Suprapubic skin (tissue), 4 donors: ENCODE measurements around the gene PDPN. TPM values are rescaled to one million over a fixed set of nuclear protein-coding genes. Genes with fewer than 3 reads are reported as not detected.

Experiments
- DNase-seq, 2 donors: peaks; one replicate each; pipeline ENCODE4 v3.0.0-alpha.2; 2019; ENCODE audit warnings: low spot score in 2 of 2
- H3K27ac ChIP-seq: fragments of 200-600 bp; sonication (generic); one replicate; pipeline ENCODE4 v1.5.1; 2019
- H3K27me3 ChIP-seq: fragments of 200-600 bp; sonication (generic); one replicate; pipeline ENCODE4 v1.5.1; 2019
- H3K36me3 ChIP-seq: fragments of 200-600 bp; sonication (generic); one replicate; pipeline ENCODE4 v1.5.1; 2019
- H3K4me1 ChIP-seq: fragments of 200-600 bp; sonication (generic); one replicate; pipeline ENCODE4 v1.5.1; 2019
- H3K4me3 ChIP-seq: fragments of 200-600 bp; sonication (generic); one replicate; pipeline ENCODE4 v1.5.1; 2019; ENCODE audit warnings: mild to moderate bottlenecking
- H3K9me3 ChIP-seq: fragments of 200-600 bp; sonication (generic); one replicate; pipeline ENCODE4 v1.5.1; 2019
- CTCF ChIP-seq, 2 donors: fragments of 200-600 bp in 1 of 2; fragments of 450-650 bp in 1 of 2; sonication (generic) in 1 of 2; IDR thresholded peaks; one replicate each; pipeline ENCODE4 v1.5.1; 2016 to 2019; ENCODE audit warnings: antibody characterized with exemption in 2 of 2, mild to moderate bottlenecking in 1 of 2, moderate library complexity in 1 of 2
- EP300 ChIP-seq: sonication (generic); formaldehyde crosslinking; IDR thresholded peaks from one replicate; pipeline ENCODE4 v1.6.1; 2017; ENCODE audit warnings: antibody characterized with exemption
- POLR2A ChIP-seq, 2 donors: fragments of 450-650 bp; IDR thresholded peaks; one replicate each; pipeline ENCODE4 v1.6.1; 2017; ENCODE audit warnings: antibody characterized with exemption in 2 of 2, mild to moderate bottlenecking in 2 of 2, moderate library complexity in 2 of 2
- POLR2AphosphoS5 ChIP-seq, 3 donors: sonication (generic); formaldehyde crosslinking; IDR thresholded peaks; one replicate each; pipeline ENCODE4 v1.6.1; 2017; ENCODE audit warnings: antibody characterized with exemption in 3 of 3
- WGBS: methylation state at CpG from one replicate; pipeline ENCODE4 v1.1.5; 2018; 5-methylcytosine and 5-hydroxymethylcytosine counted together
- total RNA-seq, 4 donors: library from RNA; depleted of rRNA; stranded (reverse); fragments of >200 nt; gene quantifications; one replicate each; pipeline ENCODE4 v1.1.0, GENCODE V29; 2016

Gene PDPN
- total RNA-seq, 4 donors from 2014 or later: 21.4 to 46.6 (median 29.1) TPM

GRCh38 chr1:13586001-13586400 lies 2.4 kb downstream of the PDPN start:
- peaks cover 34% of the 10 kb centered on the region for H3K27me3 ChIP-seq
- no peaks in the 10 kb centered on the region for H3K9me3 ChIP-seq
- H3K36me3 ChIP-seq: no peaks in the 10 kb centered on the region
- H3K4me3 ChIP-seq: peak overlapping the region; percentile 56
- 26% methylated on average over 7 of the region's 7 CpGs for WGBS
- peak overlapping the region; percentile 94 for H3K27ac ChIP-seq
- no peak for DNase-seq
- TF ChIP-seq CTCF (IDR thresholded peaks at IDR 0.05) (no peak), EP300 (no peak), POLR2A (IDR thresholded peaks at IDR 0.05) (no peak)
- peaks cover 44% of the 10 kb centered on the region for H3K4me1 ChIP-seq

GRCh38 chr1:13587256-13588030 lies 3.8 kb downstream of the PDPN start:
- TF ChIP-seq EP300 (no peak), POLR2AphosphoS5 (IDR thresholded peaks at IDR 0.05) (no peak), POLR2A (IDR thresholded peaks at IDR 0.05) (no peak), CTCF (IDR thresholded peaks at IDR 0.05) (no peak)
- Histone ChIP-seq H3K27ac (peak overlapping the region; percentile 94), H3K4me3 (no peak overlapping the region), H3K27me3 (peaks cover 23% of the 10 kb centered on the region), H3K36me3 (no peaks in the 10 kb centered on the region), H3K9me3 (no peaks in the 10 kb centered on the region), H3K4me1 (peaks cover 44% of the 10 kb centered on the region)
- no peak for DNase-seq
- 37% methylated on average over 9 of the region's 9 CpGs for WGBS

GRCh38 chr1:13588946-13589796 lies 5.5 kb downstream of the PDPN start:
- Histone ChIP-seq H3K4me3 (no peak overlapping the region), H3K27me3 (peaks cover 6% of the 10 kb centered on the region), H3K36me3 (no peaks in the 10 kb centered on the region), H3K27ac (no peak overlapping the region), H3K9me3 (no peaks in the 10 kb centered on the region), H3K4me1 (peaks cover 43% of the 10 kb centered on the region)
- DNase-seq: no peak
- WGBS: 81% methylated on average over 11 of the region's 11 CpGs
- no peak for TF ChIP-seq EP300
- no peak for TF ChIP-seq POLR2AphosphoS5 (IDR thresholded peaks at IDR 0.05)
- TF ChIP-seq CTCF (IDR thresholded peaks at IDR 0.05): no peak
- no peak for TF ChIP-seq POLR2A (IDR thresholded peaks at IDR 0.05)

- Histone ChIP-seq H3K9me3 (no peaks in the 10 kb centered on the region), H3K36me3 (no peaks in the 10 kb centered on the region), H3K27ac (no peak overlapping the region), H3K4me1 (peaks cover 37% of the 10 kb centered on the region), H3K4me3 (no peak overlapping the region), H3K27me3 (no peaks in the 10 kb centered on the region)
- WGBS: 87% methylated on average over 7 of the region's 7 CpGs
- no peak for DNase-seq
- TF ChIP-seq POLR2AphosphoS5 (IDR thresholded peaks at IDR 0.05) (no peak), POLR2A (IDR thresholded peaks at IDR 0.05) (no peak), CTCF (IDR thresholded peaks at IDR 0.05) (no peak), EP300 (no peak)
Measured at GRCh38 chr1:13590486-13590885, 6.9 kb downstream of the PDPN start.

- TF ChIP-seq CTCF (IDR thresholded peaks at IDR 0.05) (no peak), EP300 (no peak), POLR2AphosphoS5 (IDR thresholded peaks at IDR 0.05) (peak in 2 of 3 donors; percentile 9 to 34), POLR2A (IDR thresholded peaks at IDR 0.05) (peak in 1 of 2 donors; percentile 16)
Measured at GRCh38 chr1:13593511-13594131, 10.0 kb downstream of the PDPN start.

More at GRCh38 chr1:13593511-13594131, 10.0 kb downstream of the PDPN start:
- Histone ChIP-seq H3K36me3 (no peaks in the 10 kb centered on the region), H3K4me3 (no peak overlapping the region), H3K27me3 (no peaks in the 10 kb centered on the region), H3K27ac (peak overlapping the region; percentile 56), H3K4me1 (peaks cover 13% of the 10 kb centered on the region), H3K9me3 (no peaks in the 10 kb centered on the region)
- WGBS: 40% methylated on average over 8 of the region's 10 CpGs
- peak; percentile 83 to 88 for DNase-seq
